Common myeloid progenitor, CD34-positive (primary cell): ENCODE measurements around the gene CAVIN2.

Experiments
- CTCF ChIA-PET: fragments of 350-600 bp; sonication (Branson Sonifier 250); formaldehyde crosslinking; loops from one replicate; lab custom pipeline; 2021; ENCODE audit warnings: antibody characterized with exemption; lab: Charles Lee
- POLR2A ChIA-PET: fragments of 350-600 bp; sonication (Branson Sonifier 250); formaldehyde crosslinking; loops from one replicate; lab custom pipeline; 2021; ENCODE audit warnings: antibody characterized with exemption; lab: Charles Lee
- DNase-seq, 3 donors: peaks; one replicate each; pipeline versions ENCODE4 v3.0.0 to v3.0.0-alpha.2; 2013
- H3K27ac ChIP-seq, 2 experiments: 1 replicate in 1 of 2; 2 replicates in 1 of 2; pipeline ENCODE4 v1.7.0; 2013; ENCODE audit warnings: inconsistent platforms in 2 of 2, low read length in 2 of 2, mild to moderate bottlenecking in 2 of 2, low read depth in 1 of 2, moderate library complexity in 1 of 2; ENCODE audit not compliant: severe bottlenecking in 2 of 2, insufficient read depth in 1 of 2, poor library complexity in 1 of 2
- H3K27me3 ChIP-seq, 5 experiments: replicated peaks in 2 of 5; 1 replicate in 3 of 5; 2 replicates in 2 of 5; pipeline versions ENCODE4 v1.6.1 to v1.7.0; 2013; ENCODE audit warnings: low read length in 4 of 5, mild to moderate bottlenecking in 2 of 5, moderate library complexity in 2 of 5, inconsistent platforms in 1 of 5; ENCODE audit not compliant: insufficient read depth in 5 of 5, control insufficient read depth in 4 of 5
- H3K36me3 ChIP-seq, 4 experiments: 1 replicate in 2 of 4; 2 replicates in 2 of 4; pipeline versions ENCODE4 v1.6.1 to v1.7.0; 2013; ENCODE audit warnings: low read length in 3 of 4, control low read depth in 1 of 4, mild to moderate bottlenecking in 1 of 4; ENCODE audit not compliant: control insufficient read depth in 4 of 4, insufficient read depth in 4 of 4
- H3K4me1 ChIP-seq, 4 experiments: 1 replicate in 3 of 4; 2 replicates in 1 of 4; pipeline versions ENCODE4 v1.6.1 to v1.7.1; 2013; ENCODE audit warnings: low read length in 3 of 4, mild to moderate bottlenecking in 3 of 4, control low read depth in 1 of 4, inconsistent platforms in 1 of 4, moderate library complexity in 1 of 4; ENCODE audit not compliant: control insufficient read depth in 4 of 4, insufficient read depth in 4 of 4; ENCODE audit errors: control extremely low read depth in 1 of 4
- H3K4me3 ChIP-seq, 7 experiments: 1 replicate in 4 of 7; 2 replicates in 3 of 7; pipeline versions ENCODE4 v1.5.1 to v1.7.0; 2013; ENCODE audit warnings: mild to moderate bottlenecking in 7 of 7, low read length in 6 of 7, moderate library complexity in 6 of 7, inconsistent platforms in 2 of 7, low read depth in 2 of 7, control low read depth in 1 of 7; ENCODE audit not compliant: insufficient read depth in 4 of 7, control insufficient read depth in 1 of 7; ENCODE audit errors: extremely low read depth in 1 of 7
- H3K9me3 ChIP-seq, 5 experiments: 1 replicate in 4 of 5; 2 replicates in 1 of 5; pipeline versions ENCODE4 v1.6.1 to v1.7.1; 2013; ENCODE audit warnings: low read length in 4 of 5, mild to moderate bottlenecking in 2 of 5, inconsistent platforms in 1 of 5, low read depth in 1 of 5, moderate library complexity in 1 of 5; ENCODE audit not compliant: control insufficient read depth in 4 of 5, insufficient read depth in 2 of 5; ENCODE audit errors: control extremely low read depth in 1 of 5
- WGBS: methylation state at CpG from one replicate; pipeline ENCODE4 v1.1.5; 2013; ENCODE audit not compliant: insufficient coverage; 5-methylcytosine and 5-hydroxymethylcytosine counted together

The CAVIN2 gene

DNA sequence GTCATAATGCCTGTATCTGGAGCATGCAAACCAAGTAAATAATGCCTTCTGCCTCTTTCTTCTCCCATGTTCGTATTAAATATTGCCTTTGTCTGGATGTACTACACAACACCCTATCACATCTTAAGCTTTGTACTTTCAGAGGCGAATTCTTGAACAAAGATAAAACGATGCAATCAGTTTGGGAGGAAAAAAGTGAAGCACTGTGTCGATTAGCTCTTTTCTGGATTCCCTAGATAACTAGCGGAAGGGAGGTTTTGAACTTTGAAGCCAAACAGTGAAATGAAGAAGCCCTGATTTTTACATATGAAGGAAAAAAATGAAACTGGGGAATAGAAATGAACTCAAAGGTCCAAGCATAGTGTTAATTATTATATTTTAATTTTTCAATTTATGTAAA lies 44.7 kb downstream of the CAVIN2 start:
- 100% methylated on average over 3 of the region's 5 CpGs for WGBS
- H3K27ac ChIP-seq: no peak overlapping the region
- no peaks in the 10 kb centered on the region for H3K36me3 ChIP-seq
- no peak overlapping the region for H3K4me3 ChIP-seq
- ChIA-PET POLR2A (no interaction called here), CTCF (interaction anchor here (0.7 to 3.5 kb wide), 6 partner anchors 10 to 360 kb away, joined by 3 to 18 read pairs (median 4); no protein-coding TSS in a partner anchor)
- DNase-seq: no peak
- peaks cover 0 to 3% (median 0%) of the 10 kb centered on the region in 4 experiments for H3K4me1 ChIP-seq
- H3K9me3 ChIP-seq: no peaks in the 10 kb centered on the region
- no peaks in the 10 kb centered on the region for H3K27me3 ChIP-seq

- ChIA-PET CTCF (interaction anchor here (0.7 to 3.5 kb wide), 2 partner anchors 11 to 746 kb away, joined by 3 to 18 read pairs; no protein-coding TSS in a partner anchor), POLR2A (no interaction called here)
- Histone ChIP-seq H3K27me3 (no peaks in the 10 kb centered on the region), H3K9me3 (no peaks in the 10 kb centered on the region), H3K4me1 (no peaks in the 10 kb centered on the region), H3K27ac (no peak overlapping the region), H3K36me3 (no peaks in the 10 kb centered on the region), H3K4me3 (no peak overlapping the region)
- DNase-seq: no peak
- no CpG with 5 or more reads among the region's 1 CpG for WGBS
Observed at GRCh38 chr2:191800874-191801273, 46.0 kb downstream of the CAVIN2 start.

DNA sequence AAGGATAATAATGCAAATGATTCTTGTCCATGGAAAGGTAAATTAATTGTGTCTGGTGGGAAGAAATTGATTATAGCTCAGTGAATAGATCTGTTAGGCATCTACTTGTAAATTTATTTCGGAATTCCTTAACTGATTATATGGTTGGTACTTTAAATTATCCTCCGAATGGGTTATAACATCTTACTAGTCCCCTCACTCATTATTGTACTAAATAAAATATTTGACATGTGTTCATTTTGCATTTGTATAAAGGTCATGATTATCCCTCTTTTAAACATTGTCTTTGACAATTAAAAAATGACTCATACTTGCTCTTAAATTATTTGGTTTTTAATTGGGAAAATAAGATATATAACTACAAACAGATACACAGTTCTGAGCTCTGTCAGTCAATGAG lies 47.4 kb downstream of the CAVIN2 start:
- CTCF ChIA-PET: interaction anchor here (1.3 to 1.7 kb wide), 2 partner anchors 13 to 363 kb away, joined by 3 to 5 read pairs; no protein-coding TSS in a partner anchor
- no peaks in the 10 kb centered on the region for H3K9me3 ChIP-seq
- no peak for DNase-seq
- H3K4me3 ChIP-seq: no peak overlapping the region
- no peaks in the 10 kb centered on the region for H3K27me3 ChIP-seq
- POLR2A ChIA-PET: no interaction called here
- H3K27ac ChIP-seq: no peak overlapping the region
- H3K36me3 ChIP-seq: no peaks in the 10 kb centered on the region
- no CpG with 5 or more reads among the region's 2 CpGs for WGBS
- H3K4me1 ChIP-seq: no peaks in the 10 kb centered on the region

- Histone ChIP-seq H3K36me3 (no peaks in the 10 kb centered on the region), H3K27ac (no peak overlapping the region), H3K4me3 (no peak overlapping the region), H3K9me3 (no peaks in the 10 kb centered on the region), H3K27me3 (no peaks in the 10 kb centered on the region), H3K4me1 (peaks cover 0 to 5% (median 0%) of the 10 kb centered on the region in 4 experiments)
- ChIA-PET CTCF (interaction anchor here (1.3 to 1.7 kb wide), 2 partner anchors 10 to 365 kb away, joined by 4 to 5 read pairs; no protein-coding TSS in a partner anchor), POLR2A (no interaction called here)
- no peak for DNase-seq
- no CpG with 5 or more reads among the region's 2 CpGs for WGBS
Observed at GRCh38 chr2:191797942-191798876, 48.7 kb downstream of the CAVIN2 start.

GRCh38 chr2:191797500-191797899 lies 49.4 kb downstream of the CAVIN2 start:
- 78% methylated on average over 4 of the region's 4 CpGs for WGBS
- H3K4me1 ChIP-seq: peaks cover 0 to 6% (median 0%) of the 10 kb centered on the region in 4 experiments
- H3K9me3 ChIP-seq: peaks cover 0 to 2% (median 0%) of the 10 kb centered on the region in 5 experiments
- DNase-seq: no peak
- H3K36me3 ChIP-seq: no peaks in the 10 kb centered on the region
- no peak overlapping the region for H3K4me3 ChIP-seq
- ChIA-PET CTCF (interaction anchor here (0.9 kb wide), 1 partner anchor 365 kb away, joined by 3 read pairs; no protein-coding TSS in a partner anchor), POLR2A (no interaction called here)
- H3K27me3 ChIP-seq: no peaks in the 10 kb centered on the region
- H3K27ac ChIP-seq: no peak overlapping the region

DNA sequence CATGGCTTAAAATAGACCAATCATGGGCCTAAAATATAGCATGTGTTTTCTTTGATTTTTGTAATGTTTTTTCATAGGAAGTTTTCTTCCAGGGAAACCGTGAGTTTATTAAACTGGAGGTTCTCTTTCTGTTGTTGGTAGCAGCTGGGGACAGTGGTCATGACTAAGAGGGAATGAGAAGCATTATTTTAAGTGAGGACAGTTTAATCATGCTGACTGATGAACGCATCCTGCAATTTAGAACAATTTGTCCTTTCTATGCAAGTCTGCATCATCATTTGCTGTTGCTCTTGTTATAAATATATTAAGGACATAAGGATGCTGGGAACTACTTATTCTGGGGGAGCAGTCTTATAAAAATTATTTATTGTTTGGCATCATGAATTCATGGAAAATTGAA lies 51.2 kb downstream of the CAVIN2 start:
- Histone ChIP-seq H3K9me3 (peaks cover 0 to 2% (median 0%) of the 10 kb centered on the region in 5 experiments), H3K4me1 (peaks cover 0 to 6% (median 0%) of the 10 kb centered on the region in 4 experiments), H3K27ac (no peak overlapping the region), H3K36me3 (no peaks in the 10 kb centered on the region), H3K27me3 (no peaks in the 10 kb centered on the region), H3K4me3 (no peak overlapping the region)
- WGBS: 100% methylated on average over 1 of the region's 2 CpGs
- ChIA-PET CTCF (interaction anchor here (1.3 to 1.6 kb wide), 2 partner anchors 8 to 17 kb away, joined by 4 to 5 read pairs; no protein-coding TSS in a partner anchor), POLR2A (no interaction called here)
- no peak for DNase-seq
